HepG2 (cell line): ENCODE results near the gene C20orf96. TPM values are rescaled to one million over a fixed set of nuclear protein-coding genes. Genes with fewer than 3 reads are reported as not detected.

ENCODE experiments used
- ASH2L ChIP-seq: fragments of 300-600, 200-600 bp; sonication (generic); IDR thresholded peaks from 2 replicates; pipeline ENCODE4 v1.7.0; 2017; ENCODE audit warnings: low read depth, mild to moderate bottlenecking, moderate library complexity, mixed read lengths, low read length; ENCODE audit not compliant: insufficient read length
- BRD4 ChIP-seq: sonication (generic); formaldehyde crosslinking; IDR thresholded peaks from 2 replicates; pipeline ENCODE4 v1.4.0; 2020; ENCODE audit warnings: missing genetic modification reagents
- ELF1 ChIP-seq: sonication (generic); formaldehyde crosslinking; IDR thresholded peaks from 2 replicates; pipeline ENCODE4 v1.4.0; 2020; ENCODE audit warnings: missing genetic modification reagents
- KDM4B ChIP-seq: sonication (generic); formaldehyde crosslinking; IDR thresholded peaks from 2 replicates; pipeline ENCODE4 v1.4.0; 2020; ENCODE audit warnings: missing genetic modification reagents
- MIER3 ChIP-seq: IDR thresholded peaks from 2 replicates; pipeline ENCODE4 v1.6.1; 2016; ENCODE audit warnings: missing compliant biosample characterization, borderline replicate concordance
- NBN ChIP-seq: fragments of 450-650 bp; conservative IDR thresholded peaks from 2 replicates; pipeline ENCODE4 v1.6.1; 2017
- POLR2AphosphoS5 ChIP-seq: IDR thresholded peaks from 2 replicates; pipeline ENCODE4 v1.6.1; 2012; ENCODE audit warnings: low read depth, low read length
- RELA ChIP-seq: sonication (generic); formaldehyde crosslinking; IDR thresholded peaks from 2 replicates; pipeline ENCODE4 v1.4.0; 2020; ENCODE audit warnings: missing genetic modification reagents
- SIN3A ChIP-seq: IDR thresholded peaks from 2 replicates; pipeline ENCODE4 v1.6.1; 2011; ENCODE audit warnings: low read depth, mild to moderate bottlenecking, control low read depth, low read length, borderline replicate concordance
- ZKSCAN1 ChIP-seq: fragments of 150-350 bp; IDR thresholded peaks from 2 replicates; pipeline ENCODE4 v1.6.1; 2014; ENCODE audit warnings: low read length
- ZNF205 ChIP-seq: IDR thresholded peaks from 2 replicates; pipeline ENCODE4 v1.6.1; 2018; ENCODE audit warnings: missing biosample characterization, missing genetic modification reagents
- ZNF207 ChIP-seq: fragments of 450-650 bp; IDR thresholded peaks from 2 replicates; pipeline ENCODE4 v1.6.1; 2016; ENCODE audit warnings: antibody characterized with exemption, borderline replicate concordance
- ZNF333 ChIP-seq: sonication (generic); formaldehyde crosslinking; IDR thresholded peaks from 2 replicates; pipeline ENCODE4 v1.4.0; 2020; ENCODE audit warnings: mild to moderate bottlenecking, missing genetic modification reagents, borderline replicate concordance
- ZNF432 ChIP-seq: sonication (generic); formaldehyde crosslinking; IDR thresholded peaks from 2 replicates; pipeline ENCODE4 v1.5.0; 2020; ENCODE audit warnings: missing genetic modification reagents, mild to moderate bottlenecking, borderline replicate concordance
- ZNF496 ChIP-seq: sonication (generic); formaldehyde crosslinking; IDR thresholded peaks from 2 replicates; pipeline ENCODE4 v1.8.1; 2023; ENCODE audit warnings: mild to moderate bottlenecking, moderate library complexity, missing genetic modification reagents; ENCODE audit not compliant: insufficient replicate concordance
- ZNF773 ChIP-seq: sonication (generic); formaldehyde crosslinking; IDR thresholded peaks from 2 replicates; pipeline ENCODE4 v1.4.0; 2020; ENCODE audit warnings: missing genetic modification reagents, borderline replicate concordance
- ZSCAN22 ChIP-seq: sonication (generic); formaldehyde crosslinking; IDR thresholded peaks from 2 replicates; pipeline ENCODE4 v1.4.0; 2020; ENCODE audit warnings: mild to moderate bottlenecking, missing genetic modification reagents
- polyA plus RNA-seq, 8 experiments: library from polyadenylated mRNA; depleted of rRNA in 3 of 8; stranded (reverse) in 7 of 8; unstranded in 1 of 8; fragments of >200 nt; fragmentation: Illumina TruSeq in 4 of 8; extraction: Trizol in 4 of 8; gene quantifications; 2 replicates each; pipeline versions ENCODE4 v1.2.1 to v1.2.3, GENCODE V29; 2011 to 2016; ENCODE audit warnings: low read depth in 4 of 8, missing spikeins in 1 of 8, mixed read lengths in 1 of 8; ENCODE audit not compliant: insufficient read depth in 1 of 8
- total RNA-seq, 5 experiments: library from RNA; depleted of rRNA; stranded (reverse); fragments of >200 nt; fragmentation: Illumina TruSeq; extraction: Trizol; gene quantifications; 2 replicates each; pipeline ENCODE4 v1.2.3, GENCODE V29; 2016; ENCODE audit warnings: low read depth in 1 of 5
- TF ChIP-seq, protein P1 (sequence below): sonication (generic); formaldehyde crosslinking; IDR thresholded peaks from 2 replicates; pipeline ENCODE4 v1.9.0; 2021; ENCODE audit warnings: missing genetic modification reagents, borderline replicate concordance
- TF ChIP-seq, protein P2 (sequence below): IDR thresholded peaks from 2 replicates; pipeline ENCODE4 v1.6.1; 2012; ENCODE audit warnings: inconsistent platforms
- TF ChIP-seq, protein P3 (sequence below): sonication (generic); formaldehyde crosslinking; IDR thresholded peaks from 2 replicates; pipeline ENCODE4 v1.5.1; 2020; ENCODE audit warnings: mild to moderate bottlenecking, missing genetic modification reagents, borderline replicate concordance
- TF ChIP-seq, protein P4 (sequence below): sonication (generic); formaldehyde crosslinking; IDR thresholded peaks from 2 replicates; pipeline ENCODE4 v1.8.1; 2023; ENCODE audit warnings: mild to moderate bottlenecking, missing genetic modification reagents, borderline replicate concordance
- TF ChIP-seq, protein P5 (sequence below): sonication (generic); formaldehyde crosslinking; IDR thresholded peaks from 2 replicates; pipeline ENCODE4 v1.4.0; 2020; ENCODE audit warnings: missing genetic modification reagents
- TF ChIP-seq, protein P6 (sequence below): IDR thresholded peaks from 2 replicates; pipeline ENCODE4 v1.6.1; 2016; ENCODE audit warnings: low read depth

Gene C20orf96
- total and polyA plus RNA-seq, 2 of the 13 experiments (the other 11 are each of a cell fraction or from before 2014, with no cell fraction given): 3.8 to 20.6 TPM

DNA sequence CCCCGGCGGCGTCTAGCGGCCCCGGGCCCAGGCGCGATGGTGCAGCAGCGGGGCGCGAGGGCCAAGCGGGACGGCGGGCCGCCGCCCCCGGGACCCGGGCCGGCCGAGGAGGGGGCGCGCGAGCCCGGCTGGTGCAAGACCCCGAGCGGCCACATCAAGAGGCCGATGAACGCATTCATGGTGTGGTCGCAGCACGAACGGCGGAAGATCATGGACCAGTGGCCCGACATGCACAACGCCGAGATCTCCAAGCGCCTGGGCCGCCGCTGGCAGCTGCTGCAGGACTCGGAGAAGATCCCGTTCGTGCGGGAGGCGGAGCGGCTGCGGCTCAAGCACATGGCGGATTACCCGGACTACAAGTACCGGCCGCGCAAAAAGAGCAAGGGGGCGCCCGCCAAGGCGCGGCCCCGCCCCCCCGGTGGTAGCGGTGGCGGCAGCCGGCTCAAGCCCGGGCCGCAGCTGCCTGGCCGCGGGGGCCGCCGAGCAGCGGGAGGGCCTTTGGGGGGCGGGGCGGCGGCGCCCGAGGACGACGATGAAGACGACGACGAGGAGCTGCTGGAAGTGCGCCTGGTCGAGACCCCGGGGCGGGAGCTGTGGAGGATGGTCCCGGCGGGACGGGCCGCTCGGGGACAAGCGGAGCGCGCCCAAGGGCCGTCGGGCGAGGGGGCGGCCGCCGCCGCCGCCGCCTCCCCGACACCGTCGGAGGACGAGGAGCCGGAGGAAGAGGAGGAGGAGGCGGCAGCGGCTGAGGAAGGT is 35.5 kb upstream of the C20orf96 start (continued):
- TF ChIP-seq, protein P1, sequence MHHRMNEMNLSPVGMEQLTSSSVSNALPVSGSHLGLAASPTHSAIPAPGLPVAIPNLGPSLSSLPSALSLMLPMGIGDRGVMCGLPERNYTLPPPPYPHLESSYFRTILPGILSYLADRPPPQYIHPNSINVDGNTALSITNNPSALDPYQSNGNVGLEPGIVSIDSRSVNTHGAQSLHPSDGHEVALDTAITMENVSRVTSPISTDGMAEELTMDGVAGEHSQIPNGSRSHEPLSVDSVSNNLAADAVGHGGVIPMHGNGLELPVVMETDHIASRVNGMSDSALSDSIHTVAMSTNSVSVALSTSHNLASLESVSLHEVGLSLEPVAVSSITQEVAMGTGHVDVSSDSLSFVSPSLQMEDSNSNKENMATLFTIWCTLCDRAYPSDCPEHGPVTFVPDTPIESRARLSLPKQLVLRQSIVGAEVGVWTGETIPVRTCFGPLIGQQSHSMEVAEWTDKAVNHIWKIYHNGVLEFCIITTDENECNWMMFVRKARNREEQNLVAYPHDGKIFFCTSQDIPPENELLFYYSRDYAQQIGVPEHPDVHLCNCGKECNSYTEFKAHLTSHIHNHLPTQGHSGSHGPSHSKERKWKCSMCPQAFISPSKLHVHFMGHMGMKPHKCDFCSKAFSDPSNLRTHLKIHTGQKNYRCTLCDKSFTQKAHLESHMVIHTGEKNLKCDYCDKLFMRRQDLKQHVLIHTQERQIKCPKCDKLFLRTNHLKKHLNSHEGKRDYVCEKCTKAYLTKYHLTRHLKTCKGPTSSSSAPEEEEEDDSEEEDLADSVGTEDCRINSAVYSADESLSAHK (CRISPR knock-in tag): no peak
- TF ChIP-seq ZNF773 (CRISPR knock-in tag) (no peak), POLR2AphosphoS5 (no peak), ZNF496 (CRISPR knock-in tag) (no peak), BRD4 (CRISPR knock-in tag) (peak; percentile 48; the same call in 1 of the 2 replicates), ZNF432 (no peak), RELA (CRISPR knock-in tag) (0 out of 2 replicates have a peak, but pooled peaks have one; percentile 5), ZNF205 (CRISPR knock-in tag) (no peak), ZNF207 (no peak), NBN (no peak), ZSCAN22 (CRISPR knock-in tag) (no peak), ASH2L (peak; percentile 3), ELF1 (CRISPR knock-in tag) (no peak), ZNF333 (CRISPR knock-in tag) (0 out of 2 replicates have a peak, but pooled peaks have one; percentile 34), SIN3A (peak; percentile 15; the same call in 1 of the 2 replicates), MIER3 (CRISPR knock-in tag) (no peak; the same call in 1 of the 2 replicates), ZKSCAN1 (no peak), KDM4B (CRISPR knock-in tag) (0 out of 2 replicates have a peak, but pooled peaks have one; percentile 48)
- TF ChIP-seq, protein P2, sequence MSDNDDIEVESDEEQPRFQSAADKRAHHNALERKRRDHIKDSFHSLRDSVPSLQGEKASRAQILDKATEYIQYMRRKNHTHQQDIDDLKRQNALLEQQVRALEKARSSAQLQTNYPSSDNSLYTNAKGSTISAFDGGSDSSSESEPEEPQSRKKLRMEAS: peak; percentile 41; the same call in 1 of the 2 replicates
- TF ChIP-seq, protein P3, sequence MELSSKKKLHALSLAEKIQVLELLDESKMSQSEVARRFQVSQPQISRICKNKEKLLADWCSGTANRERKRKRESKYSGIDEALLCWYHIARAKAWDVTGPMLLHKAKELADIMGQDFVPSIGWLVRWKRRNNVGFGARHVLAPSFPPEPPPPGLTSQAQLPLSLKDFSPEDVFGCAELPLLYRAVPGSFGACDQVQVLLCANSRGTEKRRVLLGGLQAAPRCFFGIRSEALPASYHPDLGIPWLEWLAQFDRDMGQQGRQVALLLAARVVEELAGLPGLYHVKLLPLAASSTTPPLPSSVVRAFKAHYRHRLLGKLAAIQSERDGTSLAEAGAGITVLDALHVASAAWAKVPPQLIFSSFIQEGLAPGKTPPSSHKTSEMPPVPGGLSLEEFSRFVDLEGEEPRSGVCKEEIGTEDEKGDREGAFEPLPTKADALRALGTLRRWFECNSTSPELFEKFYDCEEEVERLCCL (CRISPR knock-in tag): no peak
- TF ChIP-seq, protein P4, sequence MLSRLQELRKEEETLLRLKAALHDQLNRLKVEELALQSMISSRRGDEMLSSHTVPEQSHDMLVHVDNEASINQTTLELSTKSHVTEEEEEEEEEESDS (CRISPR knock-in tag): no peak
- TF ChIP-seq, protein P5, sequence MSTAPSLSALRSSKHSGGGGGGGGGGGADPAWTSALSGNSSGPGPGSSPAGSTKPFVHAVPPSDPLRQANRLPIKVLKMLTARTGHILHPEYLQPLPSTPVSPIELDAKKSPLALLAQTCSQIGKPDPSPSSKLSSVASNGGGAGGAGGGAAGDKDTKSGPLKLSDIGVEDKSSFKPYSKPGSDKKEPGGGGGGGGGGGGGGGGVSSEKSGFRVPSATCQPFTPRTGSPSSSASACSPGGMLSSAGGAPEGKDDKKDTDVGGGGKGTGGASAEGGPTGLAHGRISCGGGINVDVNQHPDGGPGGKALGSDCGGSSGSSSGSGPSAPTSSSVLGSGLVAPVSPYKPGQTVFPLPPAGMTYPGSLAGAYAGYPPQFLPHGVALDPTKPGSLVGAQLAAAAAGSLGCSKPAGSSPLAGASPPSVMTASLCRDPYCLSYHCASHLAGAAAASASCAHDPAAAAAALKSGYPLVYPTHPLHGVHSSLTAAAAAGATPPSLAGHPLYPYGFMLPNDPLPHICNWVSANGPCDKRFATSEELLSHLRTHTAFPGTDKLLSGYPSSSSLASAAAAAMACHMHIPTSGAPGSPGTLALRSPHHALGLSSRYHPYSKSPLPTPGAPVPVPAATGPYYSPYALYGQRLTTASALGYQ (CRISPR knock-in tag): no peak
- TF ChIP-seq, protein P6, sequence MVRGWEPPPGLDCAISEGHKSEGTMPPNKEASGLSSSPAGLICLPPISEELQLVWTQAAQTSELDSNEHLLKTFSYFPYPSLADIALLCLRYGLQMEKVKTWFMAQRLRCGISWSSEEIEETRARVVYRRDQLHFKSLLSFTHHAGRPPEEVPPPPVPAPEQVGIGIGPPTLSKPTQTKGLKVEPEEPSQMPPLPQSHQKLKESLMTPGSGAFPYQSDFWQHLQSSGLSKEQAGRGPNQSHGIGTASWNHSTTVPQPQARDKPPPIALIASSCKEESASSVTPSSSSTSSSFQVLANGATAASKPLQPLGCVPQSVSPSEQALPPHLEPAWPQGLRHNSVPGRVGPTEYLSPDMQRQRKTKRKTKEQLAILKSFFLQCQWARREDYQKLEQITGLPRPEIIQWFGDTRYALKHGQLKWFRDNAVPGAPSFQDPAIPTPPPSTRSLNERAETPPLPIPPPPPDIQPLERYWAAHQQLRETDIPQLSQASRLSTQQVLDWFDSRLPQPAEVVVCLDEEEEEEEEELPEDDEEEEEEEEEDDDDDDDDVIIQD (CRISPR knock-in tag): no peak
